PFSK-1 (cell line): ENCODE data around the gene ATP5F1E.

Experiments
- FOXP2 ChIP-seq: optimal IDR thresholded peaks from 2 replicates; pipeline ENCODE3; 2011; ENCODE audit warnings: borderline replicate concordance, control low read depth, inconsistent platforms; ENCODE audit not compliant: insufficient read depth; ENCODE audit errors: extremely low read length, extremely low read depth
- POLR2AphosphoS5 ChIP-seq: IDR thresholded peaks from 2 replicates; pipeline ENCODE4 v1.6.1; 2012; ENCODE audit warnings: low read depth, mild to moderate bottlenecking, control low read depth, low read length, moderate library complexity
- SIN3A ChIP-seq: IDR thresholded peaks from 2 replicates; pipeline ENCODE4 v1.6.1; 2012; ENCODE audit warnings: mild to moderate bottlenecking, low read length, moderate library complexity, borderline replicate concordance; ENCODE audit not compliant: insufficient read depth
- TAF1 ChIP-seq: IDR thresholded peaks from 2 replicates; pipeline ENCODE4 v1.6.1; 2012; ENCODE audit warnings: low read length, control low read depth, borderline replicate concordance; ENCODE audit not compliant: insufficient read depth
- TF ChIP-seq, protein P1 (sequence below), 2 experiments: IDR thresholded peaks; 2 replicates each; pipeline versions ENCODE4 v1.6.1 to v1.8.0; 2011 to 2012; ENCODE audit warnings: low read depth in 2 of 2, low read length in 2 of 2, control low read depth in 1 of 2, inconsistent platforms in 1 of 2, mild to moderate bottlenecking in 1 of 2, moderate library complexity in 1 of 2; ENCODE audit not compliant: insufficient read depth in 1 of 2

Gene ATP5F1E

DNA sequence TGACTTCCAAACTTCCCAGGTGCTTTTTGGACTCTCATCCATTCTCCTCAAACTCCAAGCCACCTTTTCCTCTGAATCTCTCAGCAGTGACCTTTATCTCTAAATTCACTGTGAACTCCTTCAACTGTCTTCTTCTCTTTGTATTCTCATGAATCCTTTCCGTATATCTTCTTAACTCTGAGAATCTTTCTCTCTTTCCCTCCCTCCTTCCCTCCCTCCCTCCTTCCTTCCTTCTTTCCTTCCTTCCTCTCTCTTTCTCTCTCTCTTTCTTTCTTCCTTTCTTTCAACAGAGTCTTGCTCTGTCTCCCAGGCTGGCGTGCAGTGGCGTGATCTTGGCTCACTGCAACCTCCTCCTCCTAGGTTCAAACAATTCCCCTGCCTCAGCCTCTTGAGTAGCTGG, 14.7 kb upstream of the ATP5F1E start:
- TF ChIP-seq SIN3A (no peak), POLR2AphosphoS5 (no peak), FOXP2 (no peak), TAF1 (no peak)
- TF ChIP-seq, protein P1, sequence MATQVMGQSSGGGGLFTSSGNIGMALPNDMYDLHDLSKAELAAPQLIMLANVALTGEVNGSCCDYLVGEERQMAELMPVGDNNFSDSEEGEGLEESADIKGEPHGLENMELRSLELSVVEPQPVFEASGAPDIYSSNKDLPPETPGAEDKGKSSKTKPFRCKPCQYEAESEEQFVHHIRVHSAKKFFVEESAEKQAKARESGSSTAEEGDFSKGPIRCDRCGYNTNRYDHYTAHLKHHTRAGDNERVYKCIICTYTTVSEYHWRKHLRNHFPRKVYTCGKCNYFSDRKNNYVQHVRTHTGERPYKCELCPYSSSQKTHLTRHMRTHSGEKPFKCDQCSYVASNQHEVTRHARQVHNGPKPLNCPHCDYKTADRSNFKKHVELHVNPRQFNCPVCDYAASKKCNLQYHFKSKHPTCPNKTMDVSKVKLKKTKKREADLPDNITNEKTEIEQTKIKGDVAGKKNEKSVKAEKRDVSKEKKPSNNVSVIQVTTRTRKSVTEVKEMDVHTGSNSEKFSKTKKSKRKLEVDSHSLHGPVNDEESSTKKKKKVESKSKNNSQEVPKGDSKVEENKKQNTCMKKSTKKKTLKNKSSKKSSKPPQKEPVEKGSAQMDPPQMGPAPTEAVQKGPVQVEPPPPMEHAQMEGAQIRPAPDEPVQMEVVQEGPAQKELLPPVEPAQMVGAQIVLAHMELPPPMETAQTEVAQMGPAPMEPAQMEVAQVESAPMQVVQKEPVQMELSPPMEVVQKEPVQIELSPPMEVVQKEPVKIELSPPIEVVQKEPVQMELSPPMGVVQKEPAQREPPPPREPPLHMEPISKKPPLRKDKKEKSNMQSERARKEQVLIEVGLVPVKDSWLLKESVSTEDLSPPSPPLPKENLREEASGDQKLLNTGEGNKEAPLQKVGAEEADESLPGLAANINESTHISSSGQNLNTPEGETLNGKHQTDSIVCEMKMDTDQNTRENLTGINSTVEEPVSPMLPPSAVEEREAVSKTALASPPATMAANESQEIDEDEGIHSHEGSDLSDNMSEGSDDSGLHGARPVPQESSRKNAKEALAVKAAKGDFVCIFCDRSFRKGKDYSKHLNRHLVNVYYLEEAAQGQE (IDR thresholded peaks at IDR 0.05; ENCODE audit: insufficient read depth in 1 of 2, low read depth in 2 of 2, low read length in 2 of 2) = no peak

DNA sequence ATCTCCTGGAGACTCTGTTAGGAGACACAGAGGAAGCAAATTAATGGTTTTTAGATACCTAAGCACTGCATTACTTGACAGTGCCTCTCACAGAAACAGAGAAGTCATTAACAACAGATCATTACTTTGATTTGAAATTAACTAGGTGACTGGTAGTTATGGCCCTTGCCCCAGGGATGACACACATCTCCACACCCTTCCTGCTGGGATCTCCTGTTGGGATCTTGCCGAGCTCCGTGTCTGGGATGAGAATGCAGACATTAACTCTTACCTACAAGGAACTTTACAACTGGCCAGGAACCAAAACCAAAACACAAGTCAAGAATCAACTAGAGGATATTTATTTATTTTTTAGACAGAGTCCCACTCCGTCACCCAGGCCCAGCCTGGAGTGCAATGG, 12.7 kb upstream of the ATP5F1E start:
- TF ChIP-seq POLR2AphosphoS5 (no peak), SIN3A (no peak), TAF1 (no peak), FOXP2 (no peak)
- TF ChIP-seq, protein P1 (IDR thresholded peaks at IDR 0.05; ENCODE audit: insufficient read depth in 1 of 2, low read depth in 2 of 2, low read length in 2 of 2) = no peak

DNA sequence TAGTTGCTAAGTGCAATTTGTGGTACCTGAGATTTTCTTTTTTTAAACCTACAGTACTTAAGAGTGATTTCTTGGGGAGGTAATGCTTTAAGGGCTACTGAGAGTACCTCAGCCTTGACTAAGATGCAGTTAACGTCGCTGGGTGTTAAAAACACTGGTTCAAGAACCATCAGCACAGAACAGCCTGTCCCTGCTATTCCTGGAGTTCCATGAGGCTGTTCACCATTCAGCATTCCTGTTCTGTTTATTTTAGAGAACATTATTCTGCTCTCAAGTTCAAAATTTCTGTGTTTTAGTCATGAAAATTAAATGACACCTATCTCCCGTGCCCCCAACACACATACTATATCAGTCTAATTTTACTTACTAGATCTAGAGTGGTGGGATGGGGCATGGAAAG, 12.2 kb upstream of the ATP5F1E start:
- no peak for TF ChIP-seq FOXP2
- no peak for TF ChIP-seq POLR2AphosphoS5
- no peak for TF ChIP-seq SIN3A
- no peak for TF ChIP-seq TAF1
- TF ChIP-seq, protein P1 (IDR thresholded peaks at IDR 0.05; ENCODE audit: insufficient read depth in 1 of 2, low read depth in 2 of 2, low read length in 2 of 2) = no peak

DNA sequence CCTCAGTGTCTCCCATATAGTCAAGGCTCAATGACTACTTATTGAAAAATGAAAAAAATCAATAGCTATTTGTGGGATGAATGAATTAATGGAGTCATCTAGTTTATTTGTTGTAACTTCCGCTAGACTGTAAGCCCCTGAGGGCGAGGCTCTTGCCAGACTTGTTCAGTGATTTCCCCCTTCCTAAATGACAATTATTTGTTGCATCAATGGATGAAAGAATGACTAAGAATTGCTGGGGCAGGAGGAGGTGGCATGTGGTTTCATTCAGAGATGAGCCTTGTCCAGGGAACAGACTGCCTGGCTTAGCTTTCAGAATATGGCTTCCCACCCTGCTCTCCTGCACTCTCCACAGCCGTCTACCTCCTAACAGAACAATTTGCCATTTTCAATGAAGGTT, 11.6 kb upstream of the ATP5F1E start:
- TF ChIP-seq TAF1 = 0 out of 2 replicates have a peak, but pooled peaks have one; percentile 45
- TF ChIP-seq, protein P1 (IDR thresholded peaks at IDR 0.05; ENCODE audit: insufficient read depth in 1 of 2, low read depth in 2 of 2, low read length in 2 of 2) = no peak
- peak; percentile 51; the same call in 1 of the 2 replicates for TF ChIP-seq SIN3A
- TF ChIP-seq POLR2AphosphoS5 = peak; percentile 52
- no peak for TF ChIP-seq FOXP2
